GM12873 (cell line): ENCODE measurements around the gene INHBE.

Source experiments
- TF ChIP-seq, protein P1 (sequence below): IDR thresholded peaks from 2 replicates; pipeline ENCODE4 v1.5.1; 2012; ENCODE audit warnings: low read depth, mild to moderate bottlenecking, moderate library complexity, low read length, control low read depth; ENCODE audit not compliant: insufficient read depth; ENCODE audit errors: missing control alignments

INHBE gene

GRCh38 chr12:57428965-57429364 is 26.1 kb upstream of the INHBE start:
- TF ChIP-seq, protein P1, sequence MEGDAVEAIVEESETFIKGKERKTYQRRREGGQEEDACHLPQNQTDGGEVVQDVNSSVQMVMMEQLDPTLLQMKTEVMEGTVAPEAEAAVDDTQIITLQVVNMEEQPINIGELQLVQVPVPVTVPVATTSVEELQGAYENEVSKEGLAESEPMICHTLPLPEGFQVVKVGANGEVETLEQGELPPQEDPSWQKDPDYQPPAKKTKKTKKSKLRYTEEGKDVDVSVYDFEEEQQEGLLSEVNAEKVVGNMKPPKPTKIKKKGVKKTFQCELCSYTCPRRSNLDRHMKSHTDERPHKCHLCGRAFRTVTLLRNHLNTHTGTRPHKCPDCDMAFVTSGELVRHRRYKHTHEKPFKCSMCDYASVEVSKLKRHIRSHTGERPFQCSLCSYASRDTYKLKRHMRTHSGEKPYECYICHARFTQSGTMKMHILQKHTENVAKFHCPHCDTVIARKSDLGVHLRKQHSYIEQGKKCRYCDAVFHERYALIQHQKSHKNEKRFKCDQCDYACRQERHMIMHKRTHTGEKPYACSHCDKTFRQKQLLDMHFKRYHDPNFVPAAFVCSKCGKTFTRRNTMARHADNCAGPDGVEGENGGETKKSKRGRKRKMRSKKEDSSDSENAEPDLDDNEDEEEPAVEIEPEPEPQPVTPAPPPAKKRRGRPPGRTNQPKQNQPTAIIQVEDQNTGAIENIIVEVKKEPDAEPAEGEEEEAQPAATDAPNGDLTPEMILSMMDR = no peak

GRCh38 chr12:57429473-57430111 is 25.5 kb upstream of the INHBE start:
- TF ChIP-seq, protein P1 = no peak

DNA sequence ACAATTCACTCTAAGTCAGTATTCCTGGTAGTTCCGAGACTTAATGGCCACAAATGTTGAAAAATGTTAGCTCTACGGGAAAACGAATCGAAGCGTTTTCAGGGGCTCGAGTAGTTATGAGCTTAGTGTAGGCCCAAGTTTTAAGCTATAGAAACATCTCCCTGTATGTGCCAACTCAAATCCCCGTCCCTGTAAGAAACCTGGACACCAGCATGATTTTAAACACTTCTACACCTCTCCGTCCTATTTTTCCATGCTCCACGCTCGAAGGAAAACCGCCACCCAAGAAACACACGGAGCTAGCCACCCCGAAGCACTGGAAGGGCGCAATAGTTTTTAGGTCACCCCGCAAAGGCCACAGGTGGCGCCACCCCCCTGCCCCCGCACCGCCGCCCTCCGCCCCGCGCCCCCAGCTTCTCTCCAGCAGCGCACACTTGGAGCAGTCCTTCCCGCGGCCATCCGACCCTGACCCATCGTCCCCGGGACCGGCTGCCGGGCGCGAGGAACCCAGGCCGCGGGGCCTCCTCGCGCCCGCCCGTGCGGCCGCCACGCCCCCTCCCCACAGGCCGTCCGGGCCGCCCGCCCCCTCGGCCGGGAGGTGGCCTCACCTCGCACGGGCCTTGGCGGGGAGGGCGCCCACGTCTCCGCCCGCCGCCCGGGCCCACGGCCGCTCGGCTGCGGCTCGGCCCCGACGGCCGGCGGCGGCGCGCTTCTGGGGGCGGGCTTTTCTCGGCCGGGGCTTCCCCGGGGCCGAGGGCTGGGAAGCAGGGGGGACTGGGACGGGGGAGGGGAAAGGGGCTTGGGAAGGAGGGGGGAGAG is 24.8 kb upstream of the INHBE start:
- TF ChIP-seq, protein P1 = no peak

DNA sequence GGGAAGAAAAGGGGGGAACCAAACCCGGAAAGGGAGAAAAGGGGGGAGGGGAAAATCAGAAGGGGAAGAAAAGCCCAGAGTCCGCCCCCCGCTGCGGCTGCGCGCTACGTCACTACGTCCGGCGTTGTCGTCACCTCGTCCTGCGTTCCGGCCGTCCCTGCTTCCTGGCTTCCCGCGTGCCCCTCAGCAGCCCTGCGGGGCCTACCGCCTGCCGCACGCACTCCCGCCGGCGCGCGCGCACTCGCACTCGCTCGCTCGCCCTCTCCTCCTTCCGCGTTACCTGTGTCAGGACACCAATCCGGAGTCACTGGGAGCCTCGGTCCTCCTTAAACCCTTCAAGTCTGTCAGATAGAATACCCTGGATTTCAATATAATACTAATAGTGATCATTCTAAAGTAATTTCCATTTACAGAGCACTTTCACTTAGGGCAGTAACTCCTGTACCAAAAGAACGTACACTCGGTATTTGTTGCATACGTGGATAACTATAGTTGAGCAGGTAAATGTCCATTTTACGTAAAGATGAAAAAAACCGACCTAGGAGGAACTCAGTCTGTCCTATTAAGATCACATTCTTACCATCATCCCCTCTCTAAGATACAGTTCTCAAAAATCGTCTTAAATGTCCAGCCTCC is 24.1 kb upstream of the INHBE start, which contains the start of gene R3HDM2:
TSS of gene R3HDM2 (minus strand) at position 113 of the 636 bp plus-strand sequence. CDS start 120,615 bp downstream, outside the sequence.
- TF ChIP-seq, protein P1 = no peak

GRCh38 chr12:57431654-57432188 is 23.4 kb upstream of the INHBE start:
- TF ChIP-seq, protein P1 = no peak

GRCh38 chr12:57433370-57433769 is 21.7 kb upstream of the INHBE start:
- TF ChIP-seq, protein P1 = no peak
